Esophagus muscularis mucosa (tissue), 3 donors: Measurements from ENCODE around the gene ADD3.

Experiments
- POLR2AphosphoS5 ChIP-seq, 2 donors: sonication (generic); formaldehyde crosslinking; IDR thresholded peaks; one replicate each; pipeline ENCODE4 v1.6.1; 2017; ENCODE audit warnings: antibody characterized with exemption in 2 of 2
- TF ChIP-seq, protein P1 (sequence below), 3 experiments: fragments of 200-600 bp in 2 of 3; fragments of 450-650 bp in 1 of 3; sonication (generic) in 2 of 3; IDR thresholded peaks; one replicate each; pipeline ENCODE4 v1.5.1; 2017 to 2019; ENCODE audit warnings: antibody characterized with exemption in 3 of 3, mild to moderate bottlenecking in 2 of 3, moderate library complexity in 1 of 3

DNA sequence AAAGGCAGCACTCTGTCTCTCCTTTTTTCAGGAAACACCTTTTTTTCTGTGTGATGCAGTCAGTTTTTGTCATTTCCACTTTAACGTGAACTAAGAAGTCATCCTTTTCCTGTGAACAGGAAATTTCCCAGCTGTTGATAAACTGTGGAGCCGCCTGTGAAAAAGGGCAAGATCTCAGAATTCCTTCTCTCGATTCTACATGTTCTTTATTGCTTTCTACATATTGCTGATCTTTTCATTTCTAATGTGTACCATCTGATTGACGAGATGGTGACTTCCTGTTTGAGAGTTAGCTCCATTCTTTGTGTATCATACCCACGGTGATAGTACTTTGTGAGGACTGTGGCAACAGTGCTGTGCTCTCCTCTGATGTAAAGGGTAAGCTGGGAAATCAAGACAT is 50.4 kb downstream of the ADD3 start:
- TF ChIP-seq, protein P1, sequence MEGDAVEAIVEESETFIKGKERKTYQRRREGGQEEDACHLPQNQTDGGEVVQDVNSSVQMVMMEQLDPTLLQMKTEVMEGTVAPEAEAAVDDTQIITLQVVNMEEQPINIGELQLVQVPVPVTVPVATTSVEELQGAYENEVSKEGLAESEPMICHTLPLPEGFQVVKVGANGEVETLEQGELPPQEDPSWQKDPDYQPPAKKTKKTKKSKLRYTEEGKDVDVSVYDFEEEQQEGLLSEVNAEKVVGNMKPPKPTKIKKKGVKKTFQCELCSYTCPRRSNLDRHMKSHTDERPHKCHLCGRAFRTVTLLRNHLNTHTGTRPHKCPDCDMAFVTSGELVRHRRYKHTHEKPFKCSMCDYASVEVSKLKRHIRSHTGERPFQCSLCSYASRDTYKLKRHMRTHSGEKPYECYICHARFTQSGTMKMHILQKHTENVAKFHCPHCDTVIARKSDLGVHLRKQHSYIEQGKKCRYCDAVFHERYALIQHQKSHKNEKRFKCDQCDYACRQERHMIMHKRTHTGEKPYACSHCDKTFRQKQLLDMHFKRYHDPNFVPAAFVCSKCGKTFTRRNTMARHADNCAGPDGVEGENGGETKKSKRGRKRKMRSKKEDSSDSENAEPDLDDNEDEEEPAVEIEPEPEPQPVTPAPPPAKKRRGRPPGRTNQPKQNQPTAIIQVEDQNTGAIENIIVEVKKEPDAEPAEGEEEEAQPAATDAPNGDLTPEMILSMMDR (IDR thresholded peaks at IDR 0.05) = no peak
- no peak for TF ChIP-seq POLR2AphosphoS5 (IDR thresholded peaks at IDR 0.05)
